GM23248 (cell line): ENCODE measurements around the gene IGSF21. TPM values are rescaled to one million over a fixed set of nuclear protein-coding genes. Genes with fewer than 3 reads are reported as not detected.

Experiments
- DNase-seq: peaks from one replicate; pipeline ENCODE4 v3.0.0-alpha.2; 2015
- H2AFZ ChIP-seq: fragments of 200-600 bp; sonication (generic); 2 replicates; pipeline ENCODE4 v1.6.1; 2016; ENCODE audit warnings: antibody characterized with exemption
- H3F3A ChIP-seq: fragments of 200-600 bp; sonication (generic); 2 replicates; pipeline ENCODE4 v1.6.1; 2016; ENCODE audit warnings: mild to moderate bottlenecking, antibody characterized with exemption, mixed run types; ENCODE audit not compliant: insufficient read depth
- H3K27ac ChIP-seq: fragments of 200-600 bp; sonication (generic); 2 replicates; pipeline ENCODE4 v1.5.1; 2016; ENCODE audit warnings: mild to moderate bottlenecking
- H3K27me3 ChIP-seq: fragments of 200-600 bp; sonication (generic); replicated peaks from 2 replicates; pipeline ENCODE4 v1.6.1; 2016; ENCODE audit warnings: mild to moderate bottlenecking; ENCODE audit not compliant: insufficient read depth
- H3K36me3 ChIP-seq: fragments of 200-600 bp; sonication (generic); 2 replicates; pipeline ENCODE4 v1.6.1; 2016; ENCODE audit warnings: low read depth, mild to moderate bottlenecking
- H3K4me1 ChIP-seq: fragments of 200-600 bp; sonication (generic); 2 replicates; pipeline ENCODE4 v1.6.1; 2016; ENCODE audit warnings: mild to moderate bottlenecking; ENCODE audit not compliant: insufficient read depth
- H3K4me2 ChIP-seq: fragments of 200-600 bp; sonication (generic); one replicate; pipeline ENCODE4 v1.6.1; 2016; ENCODE audit warnings: mild to moderate bottlenecking; ENCODE audit not compliant: unreplicated experiment
- H3K4me3 ChIP-seq: fragments of 200-600 bp; sonication (generic); 2 replicates; pipeline ENCODE4 v1.5.1; 2016; ENCODE audit warnings: mild to moderate bottlenecking
- H3K79me2 ChIP-seq: fragments of 200-600 bp; sonication (generic); 2 replicates; pipeline ENCODE4 v1.6.1; 2016; ENCODE audit warnings: mild to moderate bottlenecking; ENCODE audit not compliant: insufficient read depth
- H3K9ac ChIP-seq: fragments of 200-600 bp; sonication (generic); 2 replicates; pipeline ENCODE4 v1.6.1; 2016; ENCODE audit warnings: mild to moderate bottlenecking
- H3K9me2 ChIP-seq: fragments of 200-600 bp; sonication (generic); 2 replicates; pipeline ENCODE4 v1.6.1; 2016; ENCODE audit warnings: mixed run types, mild to moderate bottlenecking, moderate library complexity; ENCODE audit not compliant: insufficient read depth
- H3K9me3 ChIP-seq: fragments of 200-600 bp; sonication (generic); one replicate; pipeline ENCODE4 v1.6.1; 2017; ENCODE audit warnings: low read depth
- H4K20me1 ChIP-seq: fragments of 200-600 bp; sonication (generic); 2 replicates; pipeline ENCODE4 v1.6.0; 2016; ENCODE audit not compliant: insufficient read depth
- EZH2 ChIP-seq: fragments of 200-600 bp; sonication (generic); IDR thresholded peaks from 2 replicates; pipeline ENCODE4 v1.6.1; 2018; ENCODE audit warnings: antibody characterized with exemption, mild to moderate bottlenecking; ENCODE audit not compliant: insufficient read depth, poor library complexity, severe bottlenecking
- EZH2phosphoT487 ChIP-seq: fragments of 200-600 bp; sonication (generic); IDR thresholded peaks from 2 replicates; pipeline ENCODE4 v1.6.1; 2018; ENCODE audit warnings: antibody characterized with exemption, moderate library complexity, mild to moderate bottlenecking, low read depth; ENCODE audit not compliant: insufficient read depth
- WGBS, 2 experiments: methylation state at CpG; one replicate each; pipeline ENCODE4 v1.1.6; 2015 to 2017; ENCODE audit warnings: low lambda C conversion rate in 2 of 2, low coverage in 1 of 2; ENCODE audit errors: missing lambda C conversion rate in 2 of 2; 5-methylcytosine and 5-hydroxymethylcytosine counted together
- in situ Hi-C: fragments of 300-500 bp; cut with MboI; formaldehyde crosslinking; loops from 2 replicates; pipeline ENCODE4 v1.15.0; 2020
- polyA plus RNA-seq: library from polyadenylated mRNA; unstranded; fragments of >200 nt; fragmentation: Nextera tagmentation; extraction: Ambion mirVana; gene quantifications from 2 replicates; pipeline ENCODE4 v1.2.1, GENCODE V29; 2016
- total RNA-seq: library from RNA; depleted of rRNA; stranded (reverse); fragments of >200 nt; shearing (Covaris generic); gene quantifications from 2 replicates; pipeline ENCODE4 v1.2.3, GENCODE V29; 2014

Gene IGSF21
- total and polyA plus RNA-seq, 2 experiments from 2014 or later = not detected

GRCh38 chr1:18348354-18348753, 240.8 kb downstream of the IGSF21 start:
- WGBS, 2 experiments = 33 to 36% methylated on average over 3 of the region's 3 CpGs
- H3K4me1 ChIP-seq = no peaks in the 10 kb centered on the region
- no peak for DNase-seq
- H3K4me2 ChIP-seq = no peak overlapping the region
- no peaks in the 10 kb centered on the region for H3K27me3 ChIP-seq
- no peaks in the 10 kb centered on the region for H3K36me3 ChIP-seq
- no peaks in the 10 kb centered on the region for H3K79me2 ChIP-seq
- TF ChIP-seq EZH2 = no peak
- TF ChIP-seq EZH2phosphoT487 = no peak
- no peaks in the 10 kb centered on the region for H4K20me1 ChIP-seq
- in situ Hi-C loops = no loop called here
- no peak overlapping the region for H3K9ac ChIP-seq
- H3K9me2 ChIP-seq = no peaks in the 10 kb centered on the region
- no peak overlapping the region for H3K27ac ChIP-seq
- H3K9me3 ChIP-seq = no peaks in the 10 kb centered on the region
- no peaks in the 10 kb centered on the region for H3F3A ChIP-seq
- no peak overlapping the region for H3K4me3 ChIP-seq
- H2AFZ ChIP-seq = no peak overlapping the region

DNA sequence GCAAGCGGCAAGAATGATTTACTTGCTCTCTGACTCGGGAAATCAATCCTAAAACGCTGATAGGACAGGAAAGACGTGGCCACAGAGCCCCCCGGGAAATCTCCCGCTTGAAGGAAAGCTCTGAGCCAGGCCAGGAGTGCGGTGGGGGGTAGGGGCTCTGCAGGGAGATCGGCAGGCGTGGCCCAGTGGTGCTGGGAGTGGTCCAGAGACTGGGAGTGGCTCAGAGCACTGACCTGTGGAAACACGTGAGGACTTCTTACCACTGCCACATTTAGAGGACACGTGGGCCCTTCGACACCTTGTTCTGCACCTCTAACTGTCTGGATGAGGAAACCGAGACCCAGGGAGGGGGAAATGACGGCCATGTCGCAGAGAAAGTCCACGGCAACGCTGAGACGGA, 243.1 kb downstream of the IGSF21 start:
- Histone ChIP-seq H3K9me3 (no peaks in the 10 kb centered on the region), H4K20me1 (no peaks in the 10 kb centered on the region), H3K79me2 (no peaks in the 10 kb centered on the region), H3K4me3 (no peak overlapping the region), H3K4me2 (no peak overlapping the region), H3K9ac (no peak overlapping the region), H3F3A (no peaks in the 10 kb centered on the region), H3K36me3 (no peaks in the 10 kb centered on the region), H2AFZ (no peak overlapping the region), H3K9me2 (no peaks in the 10 kb centered on the region), H3K4me1 (no peaks in the 10 kb centered on the region), H3K27me3 (no peaks in the 10 kb centered on the region), H3K27ac (no peak overlapping the region)
- 33 to 35% methylated on average over 17 of the region's 18 CpGs for WGBS, 2 experiments
- TF ChIP-seq EZH2phosphoT487 (no peak), EZH2 (no peak)
- no peak for DNase-seq
- in situ Hi-C loops = no loop called here

DNA sequence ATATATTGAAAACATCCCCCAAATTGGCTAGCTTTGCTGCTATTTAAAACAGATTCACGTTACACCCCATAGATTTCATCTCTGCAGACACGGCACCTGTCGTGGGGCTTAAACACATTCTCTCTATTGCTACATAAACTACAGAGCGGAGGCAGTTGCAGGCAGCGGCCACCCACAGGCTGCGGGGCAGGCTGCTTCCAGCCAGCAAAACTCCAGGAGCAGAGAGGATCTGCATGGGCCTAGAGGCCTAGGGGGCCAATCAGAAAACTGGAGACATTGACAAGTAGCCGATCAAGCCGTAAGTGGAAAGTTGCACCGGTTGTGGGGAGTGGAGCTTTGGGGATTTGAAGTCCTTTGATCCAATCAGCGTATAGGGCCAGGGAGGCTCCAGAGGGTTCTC, 244.1 kb downstream of the IGSF21 start:
- H3K27me3 ChIP-seq = no peaks in the 10 kb centered on the region
- in situ Hi-C loops = no loop called here

GRCh38 chr1:18352636-18353265, 245.2 kb downstream of the IGSF21 start:
- TF ChIP-seq EZH2 = no peak
- no peak for TF ChIP-seq EZH2phosphoT487
- Histone ChIP-seq H2AFZ (no peak overlapping the region), H3K27ac (no peak overlapping the region), H3K9ac (no peak overlapping the region), H3K4me3 (no peak overlapping the region), H3K27me3 (no peaks in the 10 kb centered on the region), H3K4me2 (no peak overlapping the region), H3K9me3 (no peaks in the 10 kb centered on the region), H3K9me2 (no peaks in the 10 kb centered on the region), H3K79me2 (no peaks in the 10 kb centered on the region), H3F3A (no peaks in the 10 kb centered on the region), H3K36me3 (no peaks in the 10 kb centered on the region), H4K20me1 (no peaks in the 10 kb centered on the region), H3K4me1 (no peaks in the 10 kb centered on the region)
- WGBS, 2 experiments = 19 to 25% methylated on average over 17 of the region's 17 CpGs
- no peak for DNase-seq
- in situ Hi-C loops = no loop called here

More for the DNA sequence above, 244.1 kb downstream of the IGSF21 start:
- no peak overlapping the region for H3K27ac ChIP-seq
- H3K4me3 ChIP-seq = no peak overlapping the region
- DNase-seq = no peak
- H3K4me2 ChIP-seq = no peak overlapping the region
- H3K36me3 ChIP-seq = no peaks in the 10 kb centered on the region
- no peaks in the 10 kb centered on the region for H3K79me2 ChIP-seq
- H3K9me2 ChIP-seq = no peaks in the 10 kb centered on the region
- no peak overlapping the region for H2AFZ ChIP-seq
- H3K9me3 ChIP-seq = no peaks in the 10 kb centered on the region
- H4K20me1 ChIP-seq = no peaks in the 10 kb centered on the region
- WGBS, 2 experiments = 43 to 45% methylated on average over 10 of the region's 10 CpGs
- no peaks in the 10 kb centered on the region for H3K4me1 ChIP-seq
- H3K9ac ChIP-seq = no peak overlapping the region
- H3F3A ChIP-seq = no peaks in the 10 kb centered on the region
- TF ChIP-seq EZH2phosphoT487 = no peak
- TF ChIP-seq EZH2 = no peak
